H1 (cell line): ENCODE data around the gene PDZD2. TPM values are rescaled to one million over a fixed set of nuclear protein-coding genes. Genes with fewer than 3 reads are reported as not detected.

Source experiments
- polyA plus RNA-seq, 7 experiments: library from polyadenylated mRNA; depleted of rRNA in 3 of 7; stranded (reverse) in 5 of 7; unstranded in 2 of 7; fragments of >200 nt in 5 of 7; fragments of 200-250 nt in 2 of 7; gene quantifications; 1 replicate in 5 of 7; 2 replicates in 1 of 7; 4 replicates in 1 of 7; pipeline versions ENCODE4 v1.2.1 to v1.2.3, GENCODE V29; 2011 to 2013; ENCODE audit warnings: missing spikeins in 2 of 7, mixed read lengths in 2 of 7
- total RNA-seq: library from RNA; stranded (reverse); fragmentation: NEBNext Ultra II Directional; extraction: Animal tissue kit (Norgen Biotek cat#: 25700); gene quantifications from 2 replicates; pipeline ENCODE4 v1.2.1, GENCODE V29; 2021
- TF ChIP-seq, protein P1 (sequence below): IDR thresholded peaks from 2 replicates; pipeline ENCODE4 v1.6.1; 2012; ENCODE audit warnings: inconsistent platforms

PDZD2 gene
- total and polyA plus RNA-seq, 2 of the 8 experiments (the other 6 are each of a cell fraction or from before 2014, with no cell fraction given) = 1.2 to 6.8 TPM

DNA sequence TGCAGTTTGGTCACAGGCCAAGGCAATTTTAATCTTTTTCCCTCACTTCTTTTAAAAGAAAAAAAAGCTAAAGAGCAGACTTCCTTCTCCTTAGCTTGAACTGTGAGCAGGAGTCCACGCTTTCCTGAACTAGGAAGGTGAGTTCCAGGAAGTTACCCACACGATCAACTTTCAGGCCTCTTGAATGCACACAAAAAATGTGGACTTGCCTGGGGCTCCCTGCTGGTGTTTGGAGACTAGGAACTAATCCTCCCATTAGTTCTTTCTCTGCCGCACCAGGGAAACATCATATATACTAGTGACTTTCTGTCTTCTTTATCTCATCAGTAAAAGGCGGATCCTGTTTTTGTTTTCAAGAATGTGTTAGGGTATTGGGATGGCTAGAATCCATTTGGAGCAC is 295.2 kb downstream of the PDZD2 start (continued):
- TF ChIP-seq, protein P1, sequence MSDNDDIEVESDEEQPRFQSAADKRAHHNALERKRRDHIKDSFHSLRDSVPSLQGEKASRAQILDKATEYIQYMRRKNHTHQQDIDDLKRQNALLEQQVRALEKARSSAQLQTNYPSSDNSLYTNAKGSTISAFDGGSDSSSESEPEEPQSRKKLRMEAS = no peak
